HG02571 (cell line): ENCODE results near the gene UNKL.

Experiments
- ATAC-seq: cut with Tn5 transposase; IDR thresholded peaks from one replicate; pipeline ENCODE4 v1.9.1; 2021; ENCODE audit warnings: mild to moderate bottlenecking, moderate library complexity; ENCODE audit not compliant: unreplicated experiment

Gene UNKL

DNA sequence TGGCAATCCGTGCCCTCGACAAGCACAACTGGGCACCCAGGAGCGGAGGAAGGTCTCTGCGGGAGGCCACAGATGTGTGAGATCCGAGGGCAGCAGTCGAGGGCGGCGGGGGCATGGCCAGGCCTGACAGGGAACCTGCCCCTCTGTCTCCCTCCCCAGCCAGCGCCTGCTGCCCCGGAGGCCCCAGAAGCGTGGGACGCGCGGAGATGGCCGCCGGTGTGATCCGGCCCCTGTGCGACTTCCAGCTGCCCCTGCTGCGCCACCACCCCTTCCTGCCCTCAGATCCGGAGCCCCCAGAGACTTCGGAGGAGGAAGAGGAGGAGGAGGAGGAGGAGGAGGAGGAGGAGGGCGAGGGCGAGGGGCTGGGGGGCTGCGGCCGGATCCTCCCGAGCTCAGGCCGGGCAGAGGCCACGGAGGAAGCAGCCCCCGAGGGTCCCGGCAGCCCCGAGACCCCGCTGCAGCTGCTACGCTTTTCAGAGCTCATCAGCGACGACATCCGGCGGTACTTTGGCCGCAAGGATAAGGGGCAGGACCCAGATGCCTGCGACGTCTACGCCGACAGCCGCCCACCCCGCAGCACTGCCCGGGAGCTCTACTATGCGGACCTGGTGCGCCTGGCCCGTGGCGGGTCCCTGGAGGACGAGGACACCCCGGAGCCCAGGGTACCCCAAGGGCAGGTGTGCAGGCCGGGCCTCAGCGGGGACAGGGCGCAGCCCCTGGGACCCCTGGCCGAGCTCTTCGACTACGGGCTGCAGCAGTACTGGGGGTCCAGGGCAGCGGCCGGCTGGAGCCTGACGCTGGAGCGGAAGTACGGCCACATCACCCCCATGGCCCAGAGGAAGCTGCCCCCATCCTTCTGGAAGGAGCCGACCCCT, 18.1 kb upstream of the UNKL start:
- ATAC-seq = no peak

GRCh38 chr16:1431497-1432270, 17.2 kb upstream of the UNKL start:
- no peak for ATAC-seq

- ATAC-seq = no peak
Measured at GRCh38 chr16:1430759-1431496, 16.4 kb upstream of the UNKL start, which contains the start of gene PERCC1. PERCC1 (plus strand) TSS chr16:1431078; CDS start chr16:1432594, 1,516 bp downstream.

DNA sequence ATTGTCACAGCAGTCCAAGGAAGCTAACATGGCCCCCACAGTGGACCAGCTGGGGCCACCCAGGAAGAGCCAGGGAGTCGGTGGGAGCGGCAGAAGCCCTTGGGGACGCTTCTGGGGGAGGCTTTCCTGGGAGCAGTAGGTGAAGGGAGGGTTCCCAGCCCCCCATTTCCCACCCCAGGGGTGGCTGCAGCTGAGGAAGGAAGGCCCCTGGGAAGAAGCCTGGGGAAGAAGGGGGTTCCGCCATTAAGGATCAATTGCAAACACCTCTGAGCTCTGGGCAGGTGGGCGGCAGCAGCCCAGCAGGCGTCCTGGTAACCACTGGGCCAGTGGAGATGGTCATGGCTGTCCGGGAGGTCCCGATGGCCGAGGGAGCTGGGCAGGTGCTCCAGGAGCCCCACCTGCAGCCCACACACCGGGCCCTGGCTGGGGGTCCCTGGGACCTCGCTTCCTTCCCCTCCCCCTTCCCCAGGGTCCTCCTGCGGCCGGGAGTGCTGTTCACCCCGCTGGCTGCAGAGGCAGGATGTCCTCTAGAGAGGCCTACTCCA, 15.8 kb upstream of the UNKL start:
- ATAC-seq = no peak

DNA sequence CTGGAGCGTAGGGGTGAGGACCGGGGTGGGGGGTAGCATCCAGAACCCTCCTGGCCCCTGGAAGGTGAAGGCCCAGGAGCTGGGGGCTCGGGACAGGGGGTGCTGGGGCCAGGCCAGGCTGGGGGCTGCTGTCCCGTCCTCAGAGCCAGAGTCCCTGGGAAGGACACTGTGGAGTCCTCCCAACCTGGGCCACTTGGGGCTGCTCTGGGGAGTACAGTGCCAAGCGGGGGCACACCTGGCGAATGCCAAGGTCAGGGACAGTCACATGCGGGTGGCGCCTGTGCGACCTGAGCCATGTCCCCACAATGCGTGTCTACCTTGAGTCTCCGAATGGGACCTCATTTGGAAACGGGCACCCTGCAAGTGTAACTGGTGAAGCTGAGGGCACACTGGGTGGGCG, 15.1 kb upstream of the UNKL start:
- ATAC-seq = no peak

- ATAC-seq = no peak
Measured at GRCh38 chr16:1429012-1429411, 14.5 kb upstream of the UNKL start.

DNA sequence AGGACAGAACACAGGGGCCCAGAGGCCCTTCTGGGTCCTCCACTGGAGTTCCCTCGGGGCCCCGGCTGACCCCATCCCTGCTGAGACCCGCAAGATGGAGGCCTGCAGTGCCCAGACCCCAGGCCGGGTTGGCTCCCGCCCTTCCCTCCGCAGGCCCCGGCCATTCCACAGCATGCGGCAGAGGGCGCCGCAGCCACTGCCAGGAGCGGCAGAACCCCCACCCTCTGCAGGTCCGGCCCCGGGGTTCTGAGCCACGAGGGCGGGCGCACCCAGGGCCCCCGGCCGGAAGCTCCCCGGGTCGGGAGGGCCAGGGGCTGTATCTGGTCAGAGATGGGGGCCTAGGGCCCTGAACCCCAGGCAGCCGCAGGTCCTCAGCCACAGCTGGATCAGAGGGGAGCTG, 14.0 kb upstream of the UNKL start:
- ATAC-seq = no peak

DNA sequence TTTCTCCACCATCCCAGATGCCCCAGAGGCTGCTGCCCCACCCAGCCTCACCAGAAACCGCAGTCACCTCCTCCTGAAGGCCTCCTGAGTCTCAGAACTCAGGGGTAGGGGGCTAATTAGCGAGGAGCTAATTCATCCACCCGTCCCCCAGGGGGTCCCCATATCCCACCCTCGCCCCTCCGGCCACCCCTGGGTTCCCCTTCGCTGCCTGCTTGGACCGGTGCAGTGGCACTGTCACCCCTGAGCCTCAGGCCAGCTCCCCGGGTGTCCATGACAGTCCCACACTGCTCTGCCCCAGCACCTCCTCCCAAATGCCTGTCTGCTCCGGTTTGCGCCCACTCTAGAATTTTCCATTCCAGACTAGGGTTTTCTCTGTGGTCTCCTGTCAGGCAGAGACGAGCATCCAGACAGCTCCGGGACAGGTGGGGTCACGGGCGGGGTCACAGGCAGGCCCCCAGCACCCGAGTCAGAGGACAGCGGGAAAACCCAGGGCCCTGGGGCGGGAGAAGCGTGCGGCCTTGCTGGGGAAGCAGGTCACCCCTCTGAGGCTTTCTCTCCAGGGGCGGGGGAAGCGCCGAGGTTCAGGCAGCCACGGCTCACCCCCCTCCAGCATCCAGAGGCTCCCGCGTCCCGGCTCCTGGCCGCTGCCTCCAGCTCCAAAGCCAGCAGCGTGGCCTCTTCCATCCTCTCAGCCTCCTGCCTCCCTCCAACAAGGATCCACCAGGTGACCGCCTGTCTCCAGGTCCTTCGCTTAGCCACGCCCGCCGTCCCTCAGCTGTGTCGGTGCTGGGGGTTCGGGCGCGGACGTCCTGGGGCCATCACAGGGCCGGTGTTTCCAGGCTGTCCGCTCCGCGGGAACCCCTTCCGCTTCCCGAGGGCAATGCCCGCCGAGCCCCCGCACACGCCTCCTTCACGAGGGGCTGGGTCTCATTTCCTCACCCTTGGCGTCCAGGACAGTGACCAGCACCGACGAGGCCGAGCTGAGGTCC, 13.3 kb upstream of the UNKL start:
- no peak for ATAC-seq

DNA sequence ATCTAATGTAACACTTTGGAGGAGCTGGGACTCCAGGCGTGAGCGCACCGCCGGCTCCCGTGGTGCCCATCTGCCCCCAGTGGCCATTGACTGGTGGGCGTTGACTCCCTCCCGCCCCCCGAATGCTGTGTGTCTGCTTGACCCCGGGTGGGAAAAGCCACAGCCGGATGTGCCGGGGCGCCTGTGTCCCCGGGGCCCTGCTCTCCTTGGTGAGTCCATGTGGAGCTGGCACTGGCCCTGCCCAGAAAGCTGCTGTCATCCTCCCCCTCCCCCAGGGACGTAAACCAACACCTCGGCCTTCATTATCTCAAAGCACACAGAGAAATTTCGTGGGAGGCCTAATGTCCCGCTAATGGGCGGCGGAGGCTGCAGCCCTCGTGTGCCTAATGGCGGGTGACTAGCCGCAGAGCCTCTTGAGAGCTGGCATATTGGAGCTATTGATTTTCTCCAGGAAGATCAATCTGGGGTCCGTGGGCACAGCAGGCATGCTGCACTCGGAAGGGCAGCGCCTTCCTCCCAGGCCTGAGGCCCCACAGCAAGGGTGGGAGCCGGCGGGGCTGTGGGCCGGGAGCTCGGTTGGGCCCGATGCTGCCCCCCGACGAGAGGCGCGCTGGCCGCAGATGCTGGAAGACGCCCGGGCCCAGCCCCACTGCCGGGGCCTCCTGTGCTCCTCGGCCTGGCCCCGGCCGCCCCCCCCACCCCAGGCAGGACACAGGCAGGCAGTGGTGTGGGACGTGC, 12.4 kb upstream of the UNKL start:
- no peak for ATAC-seq

DNA sequence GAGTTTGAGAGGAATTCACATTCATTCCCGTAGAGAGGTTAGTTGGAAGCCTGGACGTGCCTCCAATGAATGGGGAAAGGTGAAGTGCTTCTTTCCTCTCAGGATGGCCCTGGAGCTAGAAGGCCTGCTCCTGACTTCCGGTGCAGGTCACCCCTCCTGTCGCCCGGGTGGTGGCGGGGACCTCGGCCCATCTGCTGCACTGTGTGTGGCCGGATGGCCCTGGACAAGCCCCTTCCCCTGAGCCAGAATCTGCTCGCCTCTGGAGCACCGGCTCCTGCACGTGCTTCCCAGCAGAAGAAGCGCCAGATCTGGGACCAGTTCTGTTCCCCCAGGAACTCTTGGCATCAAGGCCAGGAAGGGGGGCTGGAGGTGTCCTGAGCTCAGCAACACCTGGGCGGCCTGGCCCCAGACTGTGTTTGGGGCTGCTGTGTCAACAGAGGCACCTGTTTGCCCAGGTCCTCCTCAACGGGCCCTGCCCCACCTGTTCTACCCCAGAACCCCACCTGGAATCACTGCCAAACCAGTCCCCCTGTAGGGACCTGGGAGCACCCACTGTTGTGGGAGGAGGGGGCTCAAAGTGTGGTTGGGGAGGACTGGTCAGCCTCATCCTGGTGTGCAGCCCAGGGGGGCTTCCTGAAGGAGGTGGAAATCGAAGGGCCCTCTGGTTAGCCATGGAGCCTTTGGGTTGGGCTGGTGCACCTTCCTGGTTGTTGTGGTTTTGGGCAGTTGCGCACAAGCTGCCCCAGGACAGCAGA, 11.3 kb upstream of the UNKL start:
- no peak for ATAC-seq

DNA sequence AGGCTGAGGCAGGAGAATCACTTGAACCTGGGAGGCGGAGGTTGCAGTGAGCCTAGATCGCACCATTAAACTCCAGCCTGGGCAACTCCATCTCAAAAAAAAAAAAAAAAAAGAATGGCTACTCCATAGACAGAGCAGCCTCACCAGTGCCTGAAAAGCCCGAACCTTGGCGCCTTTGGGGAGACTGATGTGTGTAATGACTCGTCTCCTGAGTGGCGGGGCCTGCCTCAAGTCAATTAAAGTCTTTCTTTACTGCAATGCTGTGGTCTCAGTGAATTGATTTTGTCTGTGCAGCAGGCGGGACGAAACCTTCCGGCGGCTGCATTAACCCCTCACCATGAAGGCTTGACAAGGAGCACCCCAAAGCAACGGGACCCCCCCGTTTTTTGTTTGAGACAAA, 9.5 kb upstream of the UNKL start:
- no peak for ATAC-seq

DNA sequence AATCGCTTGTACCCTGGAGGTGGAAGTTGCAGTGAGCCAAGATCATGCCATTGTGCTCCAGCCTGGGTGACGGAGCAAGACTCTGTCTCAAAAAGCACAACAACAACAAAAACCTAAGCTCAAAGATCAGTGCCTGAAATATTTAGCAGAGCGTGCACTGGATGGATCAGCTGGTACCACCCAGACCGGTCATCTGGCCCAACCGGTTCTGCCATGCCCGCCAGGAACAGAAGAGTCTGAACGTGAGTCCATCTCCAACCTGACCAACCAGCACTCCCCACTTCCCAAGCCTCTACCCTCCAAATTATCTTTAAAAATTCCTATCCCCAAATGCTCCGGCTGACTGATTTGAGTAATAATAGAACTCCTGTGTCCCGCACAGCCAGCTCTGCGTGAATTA, 7.6 kb upstream of the UNKL start:
- no peak for ATAC-seq

GRCh38 chr16:1420111-1420539, 5.6 kb upstream of the UNKL start:
- ATAC-seq = peak; percentile 15

DNA sequence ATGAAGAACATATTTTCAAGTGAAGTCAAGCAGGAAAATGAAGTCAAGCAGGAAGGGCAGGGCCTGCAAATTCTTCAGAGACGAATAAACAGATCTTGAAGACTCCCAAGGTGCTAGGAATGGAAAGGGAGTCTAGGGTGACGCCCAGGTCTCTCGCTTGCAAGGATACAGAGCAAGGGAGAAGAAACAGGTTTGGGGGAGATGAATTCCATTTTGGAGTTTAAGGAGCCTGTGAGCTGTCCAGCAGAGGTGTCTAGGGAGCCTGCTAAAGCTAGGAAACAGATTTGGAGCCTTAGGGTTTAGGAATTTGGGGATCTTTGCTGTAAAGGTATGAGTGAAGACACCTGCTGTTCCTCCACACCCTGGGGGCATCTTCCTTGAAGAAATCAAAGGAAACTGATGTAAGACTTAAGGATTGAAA, 2.0 kb upstream of the UNKL start:
- no peak for ATAC-seq

DNA sequence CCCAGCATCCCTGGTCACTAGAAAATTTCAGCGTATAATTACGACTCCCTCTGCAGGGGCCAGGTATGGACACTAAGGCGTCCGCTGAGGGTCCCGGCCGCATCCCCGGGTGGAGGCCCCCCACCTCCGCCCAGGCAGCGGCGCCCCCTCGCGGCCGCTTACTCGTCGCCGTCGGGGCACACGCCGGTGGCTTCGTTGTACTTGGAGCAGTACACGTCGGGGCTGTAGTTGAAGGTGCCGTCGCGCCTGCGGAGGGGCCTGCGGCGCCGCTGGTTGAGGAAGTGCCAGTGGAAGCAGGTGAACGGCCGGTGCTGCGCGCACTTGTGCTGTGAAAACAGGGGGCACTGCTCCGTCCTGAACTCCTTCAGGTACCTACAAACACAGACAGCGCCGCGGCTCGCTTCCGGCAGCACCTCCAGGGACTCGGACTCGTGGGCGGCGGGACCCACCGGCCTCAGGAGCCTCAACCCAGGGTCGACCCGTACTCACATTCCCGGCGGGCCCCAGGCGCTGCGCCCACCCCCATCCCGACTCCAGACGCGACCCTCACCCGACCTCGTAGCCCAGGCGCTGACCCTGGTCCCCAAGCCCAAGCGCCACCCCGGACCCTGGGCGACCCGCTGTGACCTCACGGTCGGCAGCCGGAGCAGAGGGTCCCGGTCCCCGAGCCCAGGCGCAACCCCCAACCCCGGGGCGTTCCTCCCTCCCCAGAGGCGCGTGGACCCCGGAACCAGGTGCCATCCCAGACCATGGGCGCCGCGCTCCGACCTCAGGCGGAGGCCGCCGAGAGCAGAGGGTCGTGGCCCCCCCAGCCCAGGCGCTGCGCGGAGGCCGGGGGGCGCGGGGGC, 596 bp downstream of the UNKL start:
- ATAC-seq = peak; percentile 28

DNA sequence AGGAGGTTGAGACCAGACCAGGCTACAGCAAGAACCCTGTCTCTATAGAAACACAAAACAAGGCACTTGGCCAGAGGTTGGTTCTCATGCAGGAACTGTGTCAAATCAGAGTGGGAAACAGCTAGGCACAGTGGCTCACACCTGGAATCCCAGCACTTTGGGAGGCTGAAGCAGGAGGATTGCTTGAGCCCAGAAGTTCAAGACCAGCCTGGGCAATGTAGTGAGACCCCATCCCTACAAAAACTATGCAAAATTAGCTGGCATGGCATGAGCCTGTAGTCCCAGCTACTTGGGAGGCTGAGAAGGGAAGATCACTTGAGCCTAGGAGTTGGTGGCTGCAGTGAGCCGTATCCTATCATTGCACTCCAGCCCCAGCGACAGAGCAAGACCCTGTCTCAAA, 1.7 kb downstream of the UNKL start:
- ATAC-seq = no peak

DNA sequence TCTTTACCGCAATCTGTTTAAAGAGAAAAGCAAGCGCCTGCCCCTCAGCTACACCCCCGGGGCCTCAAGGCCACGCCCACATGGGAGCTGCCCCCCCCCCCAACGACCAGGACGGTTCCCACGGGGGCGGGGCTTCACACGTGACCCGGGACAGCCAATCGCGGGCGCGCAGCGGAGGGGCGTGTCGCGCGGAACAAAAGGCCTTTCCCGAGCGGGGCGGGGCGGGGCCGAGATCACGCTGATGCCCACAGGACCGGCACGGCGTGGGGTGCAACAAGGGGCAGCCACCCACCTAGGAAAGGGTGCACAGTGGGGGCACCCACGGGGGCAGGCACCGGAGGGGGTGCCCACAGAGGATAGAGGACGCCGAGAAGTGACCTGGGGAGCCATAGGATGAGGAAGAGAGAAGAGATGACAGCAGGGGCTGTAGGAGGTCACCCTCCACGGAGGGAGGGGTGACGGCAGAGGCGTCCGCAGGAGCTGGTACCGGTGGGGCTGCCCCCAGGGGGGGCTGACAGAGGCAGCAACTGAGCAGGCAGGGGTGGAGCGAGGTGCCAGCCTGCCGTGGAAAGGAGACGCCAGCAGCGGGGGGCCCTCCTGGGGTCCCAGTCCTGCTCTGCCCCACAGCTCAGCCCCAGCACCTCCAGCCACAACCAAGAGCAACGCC, 6.2 kb downstream of the UNKL start:
- ATAC-seq = peak; percentile 71
